Right lobe of liver (tissue), 4 donors: Measurements from ENCODE around the gene OSBPL5.

Source experiments
- CTCF ChIP-seq, 4 donors: fragments of 200-600 bp in 3 of 4; fragments of 450-650 bp in 1 of 4; IDR thresholded peaks; one replicate each; pipeline versions ENCODE4 v1.5.1 to v1.8.0; 2016 to 2022; ENCODE audit warnings: antibody characterized with exemption in 4 of 4, mild to moderate bottlenecking in 2 of 4
- POLR2A ChIP-seq: fragments of 450-650 bp; IDR thresholded peaks from one replicate; pipeline ENCODE4 v1.6.1; 2017; ENCODE audit warnings: antibody characterized with exemption, mild to moderate bottlenecking
- donor health status: DM: no; HTN: no; CAD: no.
- donor health status: DM: no; HTN: no; CAD: no.
- donor health status: DM: no; HTN: yes; CAD: no.

- TF ChIP-seq CTCF (IDR thresholded peaks at IDR 0.05) (no peak), POLR2A (no peak)
Measured at GRCh38 chr11:3123761-3124733, 41.1 kb downstream of the OSBPL5 start.
